HCT116 (cell line): ENCODE data around the gene C19orf38. TPM values are rescaled to one million over a fixed set of nuclear protein-coding genes. Genes with fewer than 3 reads are reported as not detected.

Source experiments
- CTCF ChIP-seq, 3 experiments: fragments of 200-600 bp in 1 of 3; sonication (generic) in 1 of 3; IDR thresholded peaks in 2 of 3; conservative IDR thresholded peaks in 1 of 3; 2 replicates each; pipeline ENCODE4 v1.5.1; 2012 to 2017; ENCODE audit warnings: low read depth in 2 of 3, low read length in 2 of 3, antibody characterized with exemption in 1 of 3, borderline replicate concordance in 1 of 3, control low read depth in 1 of 3, mild to moderate bottlenecking in 1 of 3, mixed read lengths in 1 of 3, mixed run types in 1 of 3, moderate library complexity in 1 of 3; ENCODE audit not compliant: insufficient read depth in 1 of 3
- ELF1 ChIP-seq: IDR thresholded peaks from 2 replicates; pipeline ENCODE4 v1.6.1; 2012; ENCODE audit warnings: low read depth, borderline replicate concordance
- EZH2 ChIP-seq: fragments of 200-600 bp; sonication (generic); IDR thresholded peaks from 2 replicates; pipeline ENCODE4 v1.6.1; 2017; ENCODE audit warnings: antibody characterized with exemption, mixed run types
- MAX ChIP-seq: IDR thresholded peaks from 2 replicates; pipeline ENCODE4 v1.6.1; 2012
- RAD21 ChIP-seq: IDR thresholded peaks from 2 replicates; pipeline ENCODE4 v1.6.1; 2012; ENCODE audit warnings: low read depth, mild to moderate bottlenecking
- REST ChIP-seq: IDR thresholded peaks from 2 replicates; pipeline ENCODE4 v1.6.1; 2012; ENCODE audit warnings: low read depth
- SRF ChIP-seq: IDR thresholded peaks from 2 replicates; pipeline ENCODE4 v1.6.1; 2012; ENCODE audit warnings: low read depth
- TCF7L2 ChIP-seq: IDR thresholded peaks from 2 replicates; pipeline ENCODE4 v1.7.0; 2011; ENCODE audit warnings: borderline replicate concordance, inconsistent platforms; ENCODE audit not compliant: insufficient read depth, insufficient read length; ENCODE audit errors: extremely low read depth
- ZFX ChIP-seq: fragments of 450-650 bp; IDR thresholded peaks from 2 replicates; pipeline ENCODE4 v1.6.1; 2017
- ZNF274 ChIP-seq: fragments of 200-500 bp; sonication (Bioruptor generic); IDR thresholded peaks from 2 replicates; pipeline ENCODE4 v1.6.1; 2014; ENCODE audit warnings: mild to moderate bottlenecking, low read depth, low read length, inconsistent platforms
- total RNA-seq: library from RNA; stranded (reverse); gene quantifications from one replicate; pipeline ENCODE4 v1.2.1, GENCODE V29; 2021; ENCODE audit not compliant: unreplicated experiment

C19orf38 gene
- total RNA-seq, 1 experiment from 2014 or later = 0.74 TPM

DNA sequence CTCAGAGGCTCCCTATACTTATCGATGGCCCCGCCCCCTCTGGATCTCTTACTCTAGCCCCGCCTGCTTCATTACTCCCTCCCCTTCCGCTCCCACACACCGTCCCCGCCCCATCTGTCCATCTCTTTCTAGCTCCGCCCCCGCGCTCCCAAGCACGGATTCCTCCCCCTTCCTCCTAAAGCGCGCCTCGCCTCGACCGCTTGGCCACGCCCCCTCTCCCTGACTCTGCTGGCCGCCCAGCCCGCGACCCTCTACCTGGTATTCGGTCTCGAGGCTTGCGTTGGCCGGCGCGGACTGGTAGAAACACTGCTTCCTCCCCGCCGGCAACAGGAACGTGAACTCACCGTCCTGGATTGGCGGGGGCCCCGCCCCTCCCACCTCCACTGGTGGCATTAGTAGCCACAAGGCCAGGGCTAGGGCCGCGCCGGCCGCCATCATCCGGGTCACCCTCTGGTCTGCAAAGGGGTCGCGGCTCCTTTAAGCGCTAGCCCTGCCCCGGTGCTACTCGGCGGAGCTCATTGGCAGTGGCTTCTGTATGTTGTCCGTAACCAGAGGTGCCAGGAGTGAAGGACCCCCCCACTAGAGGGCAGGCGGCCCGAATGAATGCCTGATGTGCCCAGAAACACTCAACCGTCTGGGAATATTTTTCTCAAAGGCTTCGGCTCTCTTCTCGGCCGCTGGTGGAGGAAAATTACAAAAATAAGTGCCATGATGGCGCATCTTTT lies 12.3 kb upstream of the C19orf38 start, which contains the start of gene TMED1 (continued):
- TF ChIP-seq ELF1 = no peak
- no peak for TF ChIP-seq MAX
- TF ChIP-seq SRF = no peak
- no peak for TF ChIP-seq ZNF274
- TF ChIP-seq TCF7L2 = no peak
- peak in 2 of 3 experiments; percentile 25 to 32; a peak in 5 of 6 replicates for TF ChIP-seq CTCF (IDR thresholded peaks at IDR 0.05 in 2 of 3, conservative IDR thresholded peaks at IDR 0.05 in 1 of 3; ENCODE audit: borderline replicate concordance in 1 of 3, insufficient read depth in 1 of 3, low read depth in 2 of 3, low read length in 2 of 3)
- no peak for TF ChIP-seq REST
- peak; percentile 47; the same call in 1 of the 2 replicates for TF ChIP-seq ZFX
- TF ChIP-seq RAD21 = peak; percentile 34
- no peak for TF ChIP-seq EZH2
- TF ChIP-seq, all 23 proteins: peak for 7
